NT2/D1 (cell line): Measurements from ENCODE around the gene LDLRAD4.

Experiments used
- DNase-seq: peaks from one replicate; pipeline ENCODE4 v3.0.0-alpha.2; 2011; ENCODE audit warnings: low read depth, low spot score
- H3K27me3 ChIP-seq: 2 replicates; pipeline ENCODE4 v1.6.0; 2011; ENCODE audit warnings: mild to moderate bottlenecking; ENCODE audit not compliant: insufficient read length, insufficient read depth
- H3K36me3 ChIP-seq: 2 replicates; pipeline ENCODE4 v1.6.1; 2011; ENCODE audit warnings: mild to moderate bottlenecking, low read length, mixed read lengths; ENCODE audit not compliant: insufficient read depth, insufficient read length
- H3K4me1 ChIP-seq: 2 replicates; pipeline ENCODE4 v1.5.1; 2011; ENCODE audit not compliant: insufficient read depth, insufficient read length
- H3K4me3 ChIP-seq: 2 replicates; pipeline ENCODE4 v1.5.1; 2011; ENCODE audit warnings: low read depth; ENCODE audit not compliant: insufficient read length
- H3K9ac ChIP-seq: 2 replicates; pipeline ENCODE4 v1.6.0; 2011; ENCODE audit warnings: low read depth; ENCODE audit not compliant: insufficient read length
- H3K9me3 ChIP-seq: 2 replicates; pipeline ENCODE4 v1.5.1; 2011; ENCODE audit warnings: mild to moderate bottlenecking, low read length; ENCODE audit not compliant: insufficient read depth
- SUZ12 ChIP-seq: IDR thresholded peaks from 2 replicates; pipeline ENCODE4 v1.6.1; 2011; ENCODE audit not compliant: insufficient read length, insufficient read depth; ENCODE audit errors: extremely low read depth
- YY1 ChIP-seq: IDR thresholded peaks from 2 replicates; pipeline ENCODE4 v1.6.1; 2011; ENCODE audit not compliant: insufficient read length, insufficient read depth
- ZNF274 ChIP-seq: IDR thresholded peaks from 2 replicates; pipeline ENCODE4 v1.6.1; 2011; ENCODE audit warnings: mild to moderate bottlenecking, low read depth, low read length

Gene LDLRAD4

DNA sequence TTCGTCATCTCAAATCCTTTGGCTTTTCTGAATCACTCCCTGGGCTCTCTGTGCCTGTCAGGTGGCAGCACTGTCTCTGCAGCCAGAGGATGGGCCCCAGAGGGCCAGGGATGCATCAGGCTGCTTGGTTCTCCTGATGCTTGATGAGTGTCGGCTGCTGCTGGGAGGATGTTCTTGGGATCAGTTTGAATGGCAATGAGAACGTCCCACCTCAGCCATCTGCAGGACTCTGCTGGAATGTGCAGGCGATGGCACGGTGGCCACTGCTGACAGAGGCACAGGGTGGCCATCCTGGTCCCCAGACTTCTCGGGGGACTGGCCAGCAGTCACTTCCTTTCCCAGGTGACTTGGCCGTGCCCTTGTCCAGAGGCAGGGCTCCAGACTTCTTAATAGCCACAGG is 361.8 kb downstream of the LDLRAD4 start:
- TF ChIP-seq YY1 (no peak), SUZ12 (no peak), ZNF274 (no peak)
- H3K4me1 ChIP-seq: no peaks in the 10 kb centered on the region
- no peak overlapping the region for H3K4me3 ChIP-seq
- no peaks in the 10 kb centered on the region for H3K36me3 ChIP-seq
- H3K27me3 ChIP-seq: no peaks in the 10 kb centered on the region
- H3K9me3 ChIP-seq: no peaks in the 10 kb centered on the region
- no peak overlapping the region for H3K9ac ChIP-seq
- no peak for DNase-seq

- H3K4me1 ChIP-seq: no peaks in the 10 kb centered on the region
- H3K4me3 ChIP-seq: no peak overlapping the region
- DNase-seq: no peak
- no peaks in the 10 kb centered on the region for H3K27me3 ChIP-seq
- H3K36me3 ChIP-seq: no peaks in the 10 kb centered on the region
- TF ChIP-seq SUZ12 (no peak), YY1 (no peak), ZNF274 (no peak)
- H3K9ac ChIP-seq: no peak overlapping the region
- H3K9me3 ChIP-seq: no peaks in the 10 kb centered on the region
Measured at GRCh38 chr18:13580991-13581390, 362.4 kb downstream of the LDLRAD4 start.

GRCh38 chr18:13581496-13582177 is 363.1 kb downstream of the LDLRAD4 start:
- Histone ChIP-seq H3K27me3 (no peaks in the 10 kb centered on the region), H3K4me1 (no peaks in the 10 kb centered on the region), H3K9me3 (no peaks in the 10 kb centered on the region), H3K36me3 (no peaks in the 10 kb centered on the region), H3K4me3 (no peak overlapping the region), H3K9ac (no peak overlapping the region)
- no peak for DNase-seq
- TF ChIP-seq ZNF274: no peak
- TF ChIP-seq YY1: no peak
- no peak for TF ChIP-seq SUZ12

DNA sequence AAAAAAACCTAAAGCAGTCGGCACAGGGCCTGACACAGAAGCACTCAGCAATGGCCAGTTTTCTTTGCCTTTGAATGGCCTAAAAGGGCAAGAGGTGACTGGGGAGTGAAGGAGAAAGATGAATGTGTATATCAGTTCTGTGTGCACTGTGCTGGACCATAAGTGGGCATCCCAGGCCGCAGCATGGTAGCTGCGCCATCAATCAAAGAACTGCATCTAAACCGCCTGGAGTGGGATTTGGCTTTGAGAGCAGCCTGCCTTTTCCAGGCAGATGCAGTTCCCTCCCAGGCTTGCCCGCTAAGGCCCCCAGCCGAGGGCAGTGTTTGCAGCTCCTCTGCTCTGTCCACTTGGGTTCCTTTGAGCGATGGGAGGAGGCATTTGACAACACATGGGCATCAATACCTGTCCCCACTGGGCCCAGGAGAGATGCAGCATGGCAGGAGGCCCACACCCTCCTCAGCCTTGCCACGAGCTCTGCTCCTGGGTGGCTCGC is 363.7 kb downstream of the LDLRAD4 start:
- no peaks in the 10 kb centered on the region for H3K9me3 ChIP-seq
- no peaks in the 10 kb centered on the region for H3K36me3 ChIP-seq
- H3K27me3 ChIP-seq: no peaks in the 10 kb centered on the region
- no peak overlapping the region for H3K4me3 ChIP-seq
- no peaks in the 10 kb centered on the region for H3K4me1 ChIP-seq
- H3K9ac ChIP-seq: no peak overlapping the region
- TF ChIP-seq SUZ12: no peak
- TF ChIP-seq ZNF274: no peak
- TF ChIP-seq YY1: no peak
- DNase-seq: no peak

GRCh38 chr18:13583576-13584550 is 365.3 kb downstream of the LDLRAD4 start:
- no peak for DNase-seq
- Histone ChIP-seq H3K9me3 (no peaks in the 10 kb centered on the region), H3K27me3 (no peaks in the 10 kb centered on the region), H3K36me3 (no peaks in the 10 kb centered on the region), H3K4me3 (no peak overlapping the region), H3K9ac (no peak overlapping the region), H3K4me1 (no peaks in the 10 kb centered on the region)
- no peak for TF ChIP-seq SUZ12
- TF ChIP-seq YY1: no peak
- TF ChIP-seq ZNF274: no peak

DNA sequence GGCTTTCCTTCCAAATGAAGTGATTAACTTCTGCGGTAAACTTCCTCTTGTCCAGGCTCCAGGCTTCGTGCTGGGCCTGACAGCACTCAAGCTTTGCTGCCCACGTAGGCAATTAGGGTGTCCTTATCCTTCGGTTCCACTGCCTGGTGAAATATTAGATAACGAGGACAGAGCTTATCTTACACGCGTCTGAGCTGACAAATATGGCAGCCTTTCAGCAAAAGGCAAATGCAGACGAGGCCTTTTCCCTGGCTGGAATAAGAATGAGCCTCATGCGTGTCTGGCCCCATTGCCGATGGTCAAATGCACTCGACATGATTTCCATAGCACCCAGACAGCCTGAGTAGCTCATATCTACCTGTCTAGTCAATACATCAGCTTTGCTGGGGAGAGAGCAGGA is 366.3 kb downstream of the LDLRAD4 start:
- DNase-seq: no peak
- Histone ChIP-seq H3K4me3 (no peak overlapping the region), H3K9me3 (no peaks in the 10 kb centered on the region), H3K4me1 (no peaks in the 10 kb centered on the region), H3K9ac (no peak overlapping the region), H3K27me3 (no peaks in the 10 kb centered on the region), H3K36me3 (no peaks in the 10 kb centered on the region)
- no peak for TF ChIP-seq YY1

DNA sequence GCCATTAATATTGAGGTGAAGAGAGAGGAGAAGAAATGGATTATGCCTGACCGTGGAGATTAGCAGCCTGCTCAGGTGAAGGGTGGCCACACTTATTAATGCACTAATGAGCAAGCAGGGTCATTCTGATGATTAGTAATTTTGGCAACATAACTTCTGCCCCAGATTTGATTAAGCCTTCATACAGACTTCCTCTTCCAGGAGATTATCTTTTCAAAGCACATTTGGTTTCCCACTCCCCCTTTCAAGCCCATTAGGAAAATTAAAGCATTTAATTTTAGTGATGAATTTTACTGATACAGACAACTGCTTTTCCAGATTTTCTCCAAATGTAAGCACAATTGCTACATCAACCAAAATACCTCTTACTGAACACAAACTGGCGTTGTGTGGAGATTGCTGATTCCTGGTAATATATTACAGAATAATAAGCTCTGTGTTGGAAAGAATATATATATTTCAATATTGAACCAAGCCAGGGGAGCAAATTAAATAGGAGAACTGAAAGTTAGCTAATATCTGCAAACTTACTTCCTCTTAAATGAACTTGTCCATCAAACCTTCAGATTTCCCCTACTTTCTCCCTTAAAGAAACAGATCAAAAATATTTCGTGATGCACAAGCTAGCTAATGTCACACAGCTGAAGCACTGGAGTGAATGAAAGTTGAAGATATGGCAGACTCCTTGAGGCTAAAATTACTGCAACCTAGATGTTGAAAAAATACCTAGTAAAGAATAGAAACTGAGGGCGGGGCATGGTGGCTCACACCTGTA is 367.0 kb downstream of the LDLRAD4 start:
- Histone ChIP-seq H3K4me1 (no peaks in the 10 kb centered on the region), H3K36me3 (no peaks in the 10 kb centered on the region), H3K4me3 (no peak overlapping the region), H3K9me3 (no peaks in the 10 kb centered on the region), H3K9ac (no peak overlapping the region), H3K27me3 (no peaks in the 10 kb centered on the region)
- TF ChIP-seq YY1 (no peak), ZNF274 (no peak), SUZ12 (no peak)
- DNase-seq: no peak
